Suprapubic skin (tissue), 4 donors: ENCODE results near the gene OR4D5. TPM values are rescaled to one million over a fixed set of nuclear protein-coding genes. Genes with fewer than 3 reads are reported as not detected.

ENCODE experiments used
- DNase-seq, 2 donors: peaks; one replicate each; pipeline ENCODE4 v3.0.0-alpha.2; 2019; ENCODE audit warnings: low spot score in 2 of 2
- H3K27ac ChIP-seq: fragments of 200-600 bp; sonication (generic); one replicate; pipeline ENCODE4 v1.5.1; 2019
- H3K27me3 ChIP-seq: fragments of 200-600 bp; sonication (generic); one replicate; pipeline ENCODE4 v1.5.1; 2019
- H3K36me3 ChIP-seq: fragments of 200-600 bp; sonication (generic); one replicate; pipeline ENCODE4 v1.5.1; 2019
- H3K4me1 ChIP-seq: fragments of 200-600 bp; sonication (generic); one replicate; pipeline ENCODE4 v1.5.1; 2019
- H3K4me3 ChIP-seq: fragments of 200-600 bp; sonication (generic); one replicate; pipeline ENCODE4 v1.5.1; 2019; ENCODE audit warnings: mild to moderate bottlenecking
- H3K9me3 ChIP-seq: fragments of 200-600 bp; sonication (generic); one replicate; pipeline ENCODE4 v1.5.1; 2019
- EP300 ChIP-seq: sonication (generic); formaldehyde crosslinking; IDR thresholded peaks from one replicate; pipeline ENCODE4 v1.6.1; 2017; ENCODE audit warnings: antibody characterized with exemption
- POLR2A ChIP-seq, 2 donors: fragments of 450-650 bp; IDR thresholded peaks; one replicate each; pipeline ENCODE4 v1.6.1; 2017; ENCODE audit warnings: antibody characterized with exemption in 2 of 2, mild to moderate bottlenecking in 2 of 2, moderate library complexity in 2 of 2
- POLR2AphosphoS5 ChIP-seq, 3 donors: sonication (generic); formaldehyde crosslinking; IDR thresholded peaks; one replicate each; pipeline ENCODE4 v1.6.1; 2017; ENCODE audit warnings: antibody characterized with exemption in 3 of 3
- WGBS: methylation state at CpG from one replicate; pipeline ENCODE4 v1.1.5; 2018; 5-methylcytosine and 5-hydroxymethylcytosine counted together
- total RNA-seq, 4 donors: library from RNA; depleted of rRNA; stranded (reverse); fragments of >200 nt; gene quantifications; one replicate each; pipeline ENCODE4 v1.1.0, GENCODE V29; 2016
- TF ChIP-seq, protein P1 (sequence below), 2 donors: fragments of 200-600 bp in 1 of 2; fragments of 450-650 bp in 1 of 2; sonication (generic) in 1 of 2; IDR thresholded peaks; one replicate each; pipeline ENCODE4 v1.5.1; 2016 to 2019; ENCODE audit warnings: antibody characterized with exemption in 2 of 2, mild to moderate bottlenecking in 1 of 2, moderate library complexity in 1 of 2

Gene OR4D5
- total RNA-seq, 4 donors from 2014 or later, result not detected

DNA sequence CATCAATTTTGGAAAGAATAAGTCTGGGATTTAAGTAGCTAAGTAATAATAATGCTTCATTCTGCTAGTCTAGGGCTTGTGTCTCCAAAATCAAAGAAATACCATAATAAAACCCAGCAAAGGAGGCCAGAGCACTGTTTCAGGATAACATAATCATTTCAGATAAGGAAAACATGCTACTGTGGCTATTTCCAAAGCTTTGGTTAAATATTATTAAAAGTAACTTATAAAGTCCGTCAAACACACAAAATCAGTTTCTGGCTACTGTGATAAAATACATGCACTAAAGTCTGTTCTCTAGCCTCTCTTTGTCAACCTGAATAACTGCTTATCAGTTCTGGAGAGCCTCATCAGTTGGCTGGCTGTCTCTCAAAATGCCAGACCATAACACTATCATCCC lies 5.7 kb downstream of the OR4D5 start:
- Histone ChIP-seq H3K27me3 (no peaks in the 10 kb centered on the region), H3K36me3 (no peaks in the 10 kb centered on the region), H3K9me3 (no peaks in the 10 kb centered on the region), H3K27ac (no peak overlapping the region), H3K4me3 (no peak overlapping the region), H3K4me1 (no peaks in the 10 kb centered on the region)
- TF ChIP-seq EP300 (no peak), POLR2A (IDR thresholded peaks at IDR 0.05) (no peak), POLR2AphosphoS5 (IDR thresholded peaks at IDR 0.05) (no peak)
- TF ChIP-seq, protein P1, sequence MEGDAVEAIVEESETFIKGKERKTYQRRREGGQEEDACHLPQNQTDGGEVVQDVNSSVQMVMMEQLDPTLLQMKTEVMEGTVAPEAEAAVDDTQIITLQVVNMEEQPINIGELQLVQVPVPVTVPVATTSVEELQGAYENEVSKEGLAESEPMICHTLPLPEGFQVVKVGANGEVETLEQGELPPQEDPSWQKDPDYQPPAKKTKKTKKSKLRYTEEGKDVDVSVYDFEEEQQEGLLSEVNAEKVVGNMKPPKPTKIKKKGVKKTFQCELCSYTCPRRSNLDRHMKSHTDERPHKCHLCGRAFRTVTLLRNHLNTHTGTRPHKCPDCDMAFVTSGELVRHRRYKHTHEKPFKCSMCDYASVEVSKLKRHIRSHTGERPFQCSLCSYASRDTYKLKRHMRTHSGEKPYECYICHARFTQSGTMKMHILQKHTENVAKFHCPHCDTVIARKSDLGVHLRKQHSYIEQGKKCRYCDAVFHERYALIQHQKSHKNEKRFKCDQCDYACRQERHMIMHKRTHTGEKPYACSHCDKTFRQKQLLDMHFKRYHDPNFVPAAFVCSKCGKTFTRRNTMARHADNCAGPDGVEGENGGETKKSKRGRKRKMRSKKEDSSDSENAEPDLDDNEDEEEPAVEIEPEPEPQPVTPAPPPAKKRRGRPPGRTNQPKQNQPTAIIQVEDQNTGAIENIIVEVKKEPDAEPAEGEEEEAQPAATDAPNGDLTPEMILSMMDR (IDR thresholded peaks at IDR 0.05), result no peak
- no peak for DNase-seq
- WGBS, result 63% methylated on average over 1 of the region's 1 CpG

DNA sequence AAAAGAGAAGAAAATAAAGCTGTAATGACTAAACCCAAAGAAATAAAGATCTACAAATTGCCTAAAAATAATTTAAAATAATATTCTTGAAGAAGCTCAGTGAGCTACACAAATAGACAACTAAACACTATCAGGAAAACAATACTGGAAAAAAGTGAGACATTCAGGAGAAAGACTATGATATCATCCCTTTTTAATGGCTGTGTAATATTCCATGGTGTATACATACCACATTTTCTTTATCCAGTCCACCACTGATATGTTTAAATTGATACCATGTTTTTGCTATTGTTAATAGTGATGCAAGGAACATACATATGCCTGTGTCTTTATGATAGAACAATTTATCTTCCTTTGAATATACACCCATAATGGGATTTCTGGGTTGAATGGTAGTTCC lies 17.3 kb downstream of the OR4D5 start:
- TF ChIP-seq EP300 (no peak), POLR2A (IDR thresholded peaks at IDR 0.05) (no peak), POLR2AphosphoS5 (IDR thresholded peaks at IDR 0.05) (no peak)
- TF ChIP-seq, protein P1 (IDR thresholded peaks at IDR 0.05), result no peak

DNA sequence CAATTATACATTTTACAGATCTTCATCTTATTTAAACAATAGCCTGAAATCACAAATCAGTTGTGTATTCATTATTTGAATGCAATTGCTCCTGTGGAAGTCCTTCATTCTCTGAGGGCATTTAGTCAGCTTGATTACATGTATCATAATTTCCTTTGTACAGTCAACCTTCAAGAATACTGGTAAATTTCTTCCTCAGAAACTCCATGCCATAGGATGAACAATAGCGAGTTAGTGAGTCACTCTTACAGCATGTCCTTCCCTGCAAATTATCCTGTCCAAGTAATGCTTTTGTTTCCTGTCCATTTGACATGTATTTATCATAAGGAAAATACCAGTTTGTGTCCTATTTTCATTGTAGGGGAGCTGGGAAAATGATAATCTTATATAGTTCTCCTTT lies 34.4 kb downstream of the OR4D5 start:
- Histone ChIP-seq H3K9me3 (no peaks in the 10 kb centered on the region), H3K4me1 (no peaks in the 10 kb centered on the region), H3K36me3 (no peaks in the 10 kb centered on the region), H3K4me3 (no peak overlapping the region), H3K27ac (no peak overlapping the region), H3K27me3 (no peaks in the 10 kb centered on the region)
- TF ChIP-seq POLR2AphosphoS5 (IDR thresholded peaks at IDR 0.05), result no peak
- WGBS, result 66% methylated on average over 1 of the region's 1 CpG
- DNase-seq, result no peak

More for the DNA sequence above, 17.3 kb downstream of the OR4D5 start:
- Histone ChIP-seq H3K36me3 (no peaks in the 10 kb centered on the region), H3K27ac (no peak overlapping the region), H3K27me3 (no peaks in the 10 kb centered on the region), H3K4me1 (no peaks in the 10 kb centered on the region), H3K9me3 (no peaks in the 10 kb centered on the region), H3K4me3 (no peak overlapping the region)
- no peak for DNase-seq

DNA sequence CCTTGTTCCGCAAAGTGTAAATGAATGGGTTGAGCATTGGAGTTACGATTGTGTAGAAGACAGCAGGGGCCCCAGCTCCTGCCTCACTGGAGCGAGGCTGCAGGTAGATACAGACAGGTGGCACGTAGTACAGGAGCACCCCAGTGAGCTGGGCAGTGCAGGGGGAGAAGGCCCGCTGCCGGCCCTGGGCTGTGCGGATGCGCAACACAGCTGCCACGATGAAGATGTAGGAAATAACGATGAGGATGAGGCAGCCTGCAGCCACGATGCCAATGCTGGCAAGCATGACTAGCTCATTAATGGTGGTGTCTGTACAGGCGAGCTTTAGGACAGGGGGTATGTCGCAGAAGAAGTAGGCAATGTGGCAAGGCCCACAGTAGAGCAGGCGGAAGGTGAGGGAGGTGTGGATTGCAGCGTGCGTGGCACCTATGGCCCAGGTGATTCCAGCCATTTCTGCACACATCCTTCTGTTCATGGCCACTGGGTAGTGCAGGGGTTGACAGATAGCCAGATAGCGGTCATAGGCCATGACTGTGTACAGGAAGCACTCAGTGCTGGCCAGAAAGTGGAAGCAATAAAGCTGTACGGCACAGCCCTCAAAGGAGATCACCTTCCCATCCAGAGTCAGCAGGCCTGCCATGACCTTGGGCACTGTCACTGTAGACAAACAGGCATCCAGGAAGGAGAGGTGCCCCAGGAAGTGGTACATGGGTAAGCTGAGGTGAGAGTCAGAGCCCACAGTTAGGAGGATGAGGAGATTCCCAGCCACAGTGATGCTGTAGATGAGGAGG lies 37.5 kb downstream of the OR4D5 start:
- DNase-seq, result no peak
- Histone ChIP-seq H3K36me3 (no peaks in the 10 kb centered on the region), H3K27ac (no peak overlapping the region), H3K9me3 (no peaks in the 10 kb centered on the region), H3K27me3 (no peaks in the 10 kb centered on the region), H3K4me1 (no peaks in the 10 kb centered on the region), H3K4me3 (no peak overlapping the region)
- TF ChIP-seq EP300, result no peak
- TF ChIP-seq POLR2A (IDR thresholded peaks at IDR 0.05), result no peak
- TF ChIP-seq, protein P1 (IDR thresholded peaks at IDR 0.05), result no peak
- TF ChIP-seq POLR2AphosphoS5 (IDR thresholded peaks at IDR 0.05), result no peak
- 88% methylated on average over 18 of the region's 18 CpGs for WGBS

DNA sequence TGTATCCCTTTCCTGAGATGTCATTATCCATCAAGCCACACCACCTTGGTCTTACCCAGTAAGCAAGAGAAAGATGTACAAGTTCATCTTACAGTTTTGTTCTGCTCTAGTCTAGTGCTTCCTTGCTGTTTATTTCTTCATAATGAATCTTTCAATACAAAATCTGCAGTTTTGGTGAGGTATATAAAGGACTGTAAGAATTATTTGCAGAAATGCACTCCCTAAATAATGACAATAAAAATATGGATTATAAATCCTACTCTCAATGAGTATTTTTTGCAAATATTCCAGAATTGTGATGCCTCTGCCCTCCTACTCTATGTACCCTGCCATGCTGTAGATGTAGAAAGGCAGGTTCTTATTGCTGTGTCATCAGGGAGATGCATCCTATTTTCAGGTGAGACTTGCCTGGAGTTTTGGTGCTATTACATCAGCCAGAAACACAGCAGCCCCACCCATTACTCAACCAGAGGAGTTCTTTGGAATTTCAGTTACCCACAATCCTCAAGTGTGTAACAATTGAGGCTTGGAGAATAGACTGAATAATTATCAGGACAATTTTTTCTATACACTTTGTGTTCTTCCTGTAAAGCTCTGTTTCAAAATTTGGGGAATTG lies 38.4 kb downstream of the OR4D5 start, which contains the start of gene OR10S1:
OR10S1 (minus strand) TSS at position 51 of the 617 bp plus-strand sequence. CDS start 117 bp downstream, outside the sequence.
- Histone ChIP-seq H3K4me1 (no peaks in the 10 kb centered on the region), H3K27ac (no peak within 1 kb of the TSS), H3K4me3 (no peak within 1 kb of the TSS), H3K9me3 (no peaks in the 10 kb centered on the region), H3K36me3 (no peaks in the 10 kb centered on the region), H3K27me3 (no peaks in the 10 kb centered on the region)
- DNase-seq, result no peak
- TF ChIP-seq, protein P1 (IDR thresholded peaks at IDR 0.05), result no peak
- no peak for TF ChIP-seq POLR2AphosphoS5 (IDR thresholded peaks at IDR 0.05)
- TF ChIP-seq POLR2A (IDR thresholded peaks at IDR 0.05), result no peak
- no peak for TF ChIP-seq EP300
